ENCODE data around the gene ARHGAP45. TPM values are rescaled to one million over a fixed set of nuclear protein-coding genes. Genes with fewer than 3 reads are reported as not detected.
"Not testable (repeated sequence)": the region's sequence is repeated elsewhere in the genome, so short reads cannot be mapped to it uniquely, and the experiment has no call there.

ARHGAP45 gene
- total and polyA plus RNA-seq, 4 donors = 3.3 to 27.5 (median 9.7) TPM

DNA sequence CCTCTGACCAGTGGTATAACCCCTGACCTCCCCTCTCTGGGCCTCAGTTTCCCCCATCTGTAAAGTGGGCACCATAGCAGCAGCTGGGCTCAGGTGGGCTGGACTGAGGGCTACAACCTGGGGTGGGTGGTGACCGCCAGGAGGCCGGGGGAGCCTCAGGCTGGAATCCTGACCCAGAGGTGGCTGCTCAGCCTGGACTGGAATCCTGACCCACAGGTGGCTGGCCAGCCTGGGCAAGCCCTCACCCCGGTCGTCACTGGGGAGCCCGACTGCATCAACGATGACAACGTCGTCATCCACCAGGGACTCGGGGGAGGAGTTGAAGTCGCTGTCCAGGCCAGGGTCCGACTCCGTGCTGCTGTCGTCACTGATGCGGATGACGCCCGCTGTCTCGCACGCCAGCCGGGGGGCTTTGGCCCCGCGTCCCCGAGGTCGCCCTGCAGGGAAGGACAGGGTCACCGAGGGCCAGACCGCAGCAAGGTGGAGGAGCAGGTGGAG, 47.1 kb downstream of the ARHGAP45 start:
- H3K9me3 ChIP-seq (ENCODE audit: control insufficient read depth in 4 of 4, low read length in 3 of 4) = no peaks in the 10 kb centered on the region
- H3K27ac ChIP-seq (ENCODE audit: low read depth in 1 of 2, low read length in 2 of 2) = peak overlapping the region; percentile 66 to 81
- no peak for TF ChIP-seq NR2F2 (IDR thresholded peaks at IDR 0.05)
- no peak for TF ChIP-seq HNF4G (IDR thresholded peaks at IDR 0.05)
- peak; percentile 51 to 68 for TF ChIP-seq HNF4A (conservative IDR thresholded peaks at IDR 0.05)
- TF ChIP-seq RXRA (IDR thresholded peaks at IDR 0.05) = peak in 1 of 2 donors; percentile 4
- no peak for TF ChIP-seq EGR1 (IDR thresholded peaks at IDR 0.05; ENCODE audit: low read depth in 2 of 2)
- DNase-seq (ENCODE audit: low spot score) = no peak
- peak overlapping the region in 1 of 2 donors; percentile 64 for H3K9ac ChIP-seq (ENCODE audit: low read depth in 1 of 2, low read length in 2 of 2)
- WGBS = 81% methylated on average over 25 of the region's 25 CpGs
- no peaks in the 10 kb centered on the region for H3K27me3 ChIP-seq (ENCODE audit: control insufficient read depth in 4 of 4, insufficient read depth in 4 of 4, low read length in 3 of 4)
- H3K36me3 ChIP-seq (ENCODE audit: control insufficient read depth in 4 of 4, insufficient read depth in 3 of 4, low read depth in 1 of 4, low read length in 3 of 4) = peaks cover 8 to 55% (median 37%) of the 10 kb centered on the region in 4 donors
- H3K4me3 ChIP-seq (ENCODE audit: low read depth in 1 of 3, low read length in 3 of 3) = no peak overlapping the region
- H3K4me1 ChIP-seq (ENCODE audit: control insufficient read depth in 4 of 4, insufficient read depth in 4 of 4, low read length in 3 of 4) = peaks cover 8 to 21% (median 18%) of the 10 kb centered on the region in 4 donors

- not testable (repeated sequence) for H3K9ac ChIP-seq (ENCODE audit: low read depth in 1 of 2, low read length in 2 of 2); H3K27ac ChIP-seq (ENCODE audit: low read depth in 1 of 2, low read length in 2 of 2); H3K4me3 ChIP-seq (ENCODE audit: low read depth in 1 of 3, low read length in 3 of 3); H3K9me3 ChIP-seq (ENCODE audit: control insufficient read depth in 4 of 4, low read length in 3 of 4); H3K27me3 ChIP-seq (ENCODE audit: control insufficient read depth in 4 of 4, insufficient read depth in 4 of 4, low read length in 3 of 4); DNase-seq (ENCODE audit: low spot score)
- WGBS = 94% methylated on average over 9 of the region's 9 CpGs
- H3K36me3 ChIP-seq (ENCODE audit: control insufficient read depth in 4 of 4, insufficient read depth in 3 of 4, low read depth in 1 of 4, low read length in 3 of 4) = peaks cover 8 to 57% (median 37%) of the 10 kb centered on the region in 4 donors
- peaks cover 8 to 21% (median 18%) of the 10 kb centered on the region in 4 donors for H3K4me1 ChIP-seq (ENCODE audit: control insufficient read depth in 4 of 4, insufficient read depth in 4 of 4, low read length in 3 of 4)
These were observed 47.8 kb downstream of the ARHGAP45 start for GRCh38 chr19:1114728-1115127.

GRCh38 chr19:1115646-1116420, 48.9 kb downstream of the ARHGAP45 start:
- Histone ChIP-seq H3K9me3 (ENCODE audit: control insufficient read depth in 4 of 4, low read length in 3 of 4) (no peaks in the 10 kb centered on the region), H3K27ac (ENCODE audit: low read depth in 1 of 2, low read length in 2 of 2) (no peak overlapping the region), H3K36me3 (ENCODE audit: control insufficient read depth in 4 of 4, insufficient read depth in 3 of 4, low read depth in 1 of 4, low read length in 3 of 4) (peaks cover 5 to 58% (median 34%) of the 10 kb centered on the region in 4 donors), H3K4me1 (ENCODE audit: control insufficient read depth in 4 of 4, insufficient read depth in 4 of 4, low read length in 3 of 4) (peaks cover 8 to 21% (median 18%) of the 10 kb centered on the region in 4 donors), H3K27me3 (ENCODE audit: control insufficient read depth in 4 of 4, insufficient read depth in 4 of 4, low read length in 3 of 4) (no peaks in the 10 kb centered on the region), H3K9ac (ENCODE audit: low read depth in 1 of 2, low read length in 2 of 2) (no peak overlapping the region), H3K4me3 (ENCODE audit: low read depth in 1 of 3, low read length in 3 of 3) (no peak overlapping the region)
- no peak for TF ChIP-seq FOXA1 (IDR thresholded peaks at IDR 0.05)
- TF ChIP-seq, protein P1, sequence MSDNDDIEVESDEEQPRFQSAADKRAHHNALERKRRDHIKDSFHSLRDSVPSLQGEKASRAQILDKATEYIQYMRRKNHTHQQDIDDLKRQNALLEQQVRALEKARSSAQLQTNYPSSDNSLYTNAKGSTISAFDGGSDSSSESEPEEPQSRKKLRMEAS (IDR thresholded peaks at IDR 0.05) = no peak
- no peak for TF ChIP-seq ZBTB33 (IDR thresholded peaks at IDR 0.05)
- no peak for DNase-seq (ENCODE audit: low spot score)
- 93% methylated on average over 35 of the region's 35 CpGs for WGBS
